Suppressor macrophage treated with lipopolysaccharide for 1 hour (primary cell): ENCODE results near the gene NXN.
"Not testable (repeated sequence)": the region's sequence is repeated elsewhere in the genome, so short reads cannot be mapped to it uniquely, and the experiment has no call there.

ENCODE experiments used
- DNase-seq, 3 donors: peaks; one replicate each; pipeline ENCODE4 v3.0.0-alpha.2; 2020 to 2022

Gene NXN

DNA sequence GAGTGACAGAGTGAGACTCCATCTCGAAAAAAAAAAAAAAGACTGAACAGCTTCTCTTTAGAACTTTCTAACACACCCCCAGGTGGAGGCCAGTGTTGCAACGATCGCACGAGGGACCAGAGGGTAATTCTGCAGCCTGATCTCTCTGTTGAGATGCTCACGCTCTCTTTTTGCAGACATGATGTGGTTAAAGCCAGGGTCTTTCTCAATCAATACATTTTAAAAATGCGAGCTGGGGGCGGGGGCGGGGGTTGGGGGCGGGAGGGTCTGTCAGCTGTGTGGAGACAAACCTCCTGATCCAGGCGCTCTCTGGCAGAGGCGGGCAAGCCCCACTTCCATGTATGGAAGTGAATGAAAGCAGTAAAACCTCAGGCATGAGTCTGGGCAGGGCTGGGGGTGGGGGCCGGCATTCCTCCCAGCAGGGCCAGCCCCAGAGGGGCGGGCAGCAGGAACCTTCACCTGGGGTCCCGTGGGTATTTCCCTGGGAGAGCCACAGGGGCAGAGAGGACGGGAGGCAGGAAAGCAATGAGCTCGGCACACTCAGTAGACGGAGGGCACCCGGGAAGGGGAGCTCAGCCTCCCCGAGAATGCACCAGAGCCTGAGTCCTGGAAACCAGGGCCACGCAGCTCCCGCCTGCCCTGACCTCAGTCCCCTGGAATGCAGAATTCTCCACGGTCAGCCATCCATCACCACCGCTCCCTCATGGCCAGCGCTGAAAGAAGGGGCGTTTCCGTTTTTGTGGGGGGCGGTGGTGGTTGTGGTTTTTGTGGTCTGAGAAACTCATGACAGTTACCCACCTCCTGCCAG is 28.0 kb downstream of the NXN start:
- DNase-seq = peak in 1 of 3 donors; percentile 8

DNA sequence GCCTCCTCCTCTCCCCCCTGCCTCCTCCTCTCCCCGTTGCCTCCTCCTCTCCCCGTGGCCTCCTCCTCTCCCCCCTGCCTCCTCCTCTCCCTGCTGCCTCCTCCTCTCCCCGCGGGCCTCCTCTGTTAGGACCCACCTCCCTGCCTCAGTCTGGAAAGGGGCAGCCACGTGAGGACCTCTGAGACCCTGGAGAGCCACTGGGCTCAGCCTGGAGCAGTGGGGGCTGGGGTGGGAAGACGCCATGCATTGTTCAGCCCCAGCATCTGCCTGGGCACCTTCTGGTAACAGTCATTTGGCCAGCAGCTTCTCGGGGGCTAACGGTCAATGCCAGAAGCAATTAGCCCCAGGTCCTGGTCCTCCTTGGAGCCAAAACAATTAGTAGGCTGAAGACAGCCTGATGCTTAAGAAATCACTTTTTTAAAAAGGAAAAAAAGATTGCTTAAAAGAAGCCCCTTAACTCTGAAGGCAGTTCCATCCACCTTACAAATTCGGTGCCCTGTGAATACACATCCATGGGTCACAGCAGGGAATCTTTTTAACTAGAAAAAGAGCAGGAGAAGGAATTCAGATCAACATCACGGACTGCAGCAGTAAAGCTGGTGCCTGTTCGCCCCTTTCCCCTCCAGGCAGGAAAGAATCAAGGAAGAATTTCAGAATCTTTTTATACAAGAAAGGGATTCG is 29.8 kb downstream of the NXN start:
- DNase-seq = no peak

DNA sequence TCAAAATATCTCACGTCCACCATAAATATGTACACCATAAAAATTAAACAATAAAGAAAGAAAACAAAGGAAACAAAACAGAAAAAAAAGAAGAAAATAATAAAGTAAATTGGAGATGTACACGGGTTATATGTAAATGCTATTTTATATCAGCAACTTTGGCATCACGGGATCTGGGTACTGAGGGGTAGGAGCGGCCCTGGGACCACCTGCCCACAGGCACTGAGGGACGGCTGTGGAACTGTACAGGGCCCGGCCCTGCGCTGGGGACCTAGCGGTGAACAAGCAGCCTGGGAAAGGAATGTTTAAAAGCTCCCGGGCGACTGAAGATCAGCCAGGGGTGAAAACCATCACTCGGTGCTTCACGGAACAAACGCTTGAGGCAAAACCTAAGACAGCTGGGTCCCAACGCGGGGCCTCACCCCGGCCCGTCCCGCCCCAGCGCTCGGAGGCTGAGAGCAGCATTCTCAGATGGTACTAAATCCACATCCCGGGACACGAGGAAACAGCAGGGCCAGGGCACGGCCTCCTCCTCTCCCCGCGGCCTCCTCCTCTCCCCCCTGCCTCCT is 31.2 kb downstream of the NXN start:
- no peak for DNase-seq

DNA sequence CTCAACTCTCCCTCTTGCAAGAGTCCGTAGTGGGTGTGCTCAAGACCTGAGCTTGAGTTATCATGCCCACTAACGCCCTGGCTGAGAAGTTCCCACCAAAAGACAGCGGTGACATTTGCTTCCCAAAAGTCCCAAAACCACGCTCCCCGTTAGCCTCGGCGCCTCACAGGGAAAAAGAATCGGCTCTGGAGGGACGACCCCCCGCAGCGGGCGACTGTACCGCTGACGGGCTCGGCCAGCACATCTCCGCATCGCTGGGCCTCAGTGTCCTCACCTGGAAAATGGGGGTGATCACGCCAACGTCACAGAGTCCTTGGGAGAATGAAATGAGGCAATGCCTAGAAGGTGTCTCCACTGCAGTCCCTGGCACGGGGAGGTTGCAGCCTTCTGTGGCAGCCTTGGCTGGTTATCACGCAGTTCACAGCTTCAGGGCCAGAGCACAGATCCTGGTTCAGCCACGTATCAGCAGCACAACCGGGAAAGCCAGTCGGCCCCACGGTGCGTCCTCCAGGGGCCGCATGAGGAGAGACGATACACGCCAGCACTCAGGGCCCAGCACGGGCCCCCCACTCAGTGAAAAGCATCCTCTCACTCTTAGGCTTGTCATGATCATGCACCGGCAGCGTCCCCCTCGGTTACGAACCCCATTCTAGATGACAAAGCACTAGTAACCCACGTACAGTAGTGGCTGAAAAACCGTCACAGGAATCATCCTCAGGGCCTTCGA is 32.9 kb downstream of the NXN start:
- no peak for DNase-seq

DNA sequence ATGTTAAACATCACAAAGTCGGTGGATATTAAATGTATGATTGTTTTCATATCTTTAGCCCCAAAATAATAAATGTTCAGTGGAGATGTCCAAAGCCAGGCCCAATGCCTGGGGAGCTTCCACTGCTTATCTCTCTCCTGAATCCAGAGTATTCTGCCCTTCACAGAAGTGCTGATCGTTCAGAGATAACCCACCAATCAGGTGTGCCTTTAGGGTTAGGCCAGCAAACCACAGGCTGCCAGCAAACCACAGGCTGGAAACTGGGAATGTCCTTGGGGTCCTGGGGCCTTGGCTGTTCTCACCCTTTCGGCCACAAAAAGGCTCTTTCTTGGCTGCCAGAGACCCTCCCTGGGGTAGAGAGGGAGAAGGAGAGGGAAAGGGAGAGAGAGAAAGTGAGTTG is 33.9 kb downstream of the NXN start:
- no peak for DNase-seq

DNA sequence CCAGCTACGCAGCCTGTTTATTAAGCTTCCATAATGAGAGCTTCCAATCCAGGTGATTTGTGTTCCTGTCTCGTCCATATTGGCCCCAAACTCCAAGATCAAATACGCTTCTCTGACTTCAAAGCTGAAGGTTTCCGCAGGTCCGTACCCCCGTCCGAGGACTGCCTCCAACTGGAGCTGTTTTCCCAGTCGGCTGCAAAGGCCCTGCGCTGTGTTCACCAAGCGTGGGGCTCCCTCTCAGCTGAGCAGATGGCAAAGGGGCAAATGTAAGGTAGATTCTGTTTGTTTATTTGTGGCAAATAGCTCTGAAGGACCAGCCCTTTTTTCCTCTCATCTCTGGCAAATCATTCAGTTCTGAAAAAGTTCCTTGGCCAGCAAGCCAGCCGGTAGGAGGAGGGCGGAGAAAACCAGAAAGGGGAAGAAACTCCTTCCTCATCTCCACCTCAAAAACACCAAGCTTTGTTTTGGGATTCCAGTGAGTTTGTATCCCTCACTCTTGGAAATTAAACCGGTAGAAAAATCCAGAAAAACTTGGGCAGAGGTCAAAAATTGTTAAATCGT is 35.2 kb downstream of the NXN start:
- DNase-seq = peak; percentile 27 to 37 (median 33)

DNA sequence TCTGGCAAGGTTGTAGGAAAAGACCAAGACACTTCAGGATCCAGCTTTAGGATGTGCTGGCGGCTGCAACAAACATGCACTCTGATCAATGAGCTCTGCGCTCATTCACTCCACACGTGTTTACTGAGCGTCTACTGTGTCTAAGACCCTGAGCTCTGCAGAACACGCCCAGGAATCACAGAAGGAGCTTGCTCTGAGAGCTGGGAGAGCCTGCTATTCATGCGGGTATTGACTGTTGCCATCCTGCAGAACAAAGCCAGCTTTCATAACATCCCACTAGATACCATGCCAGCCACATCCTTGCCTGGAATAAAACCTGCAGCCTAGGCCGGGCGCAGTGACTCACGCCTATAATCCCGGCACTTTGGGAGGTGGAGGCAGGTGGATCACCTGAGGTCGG is 44.1 kb downstream of the NXN start:
- no peak for DNase-seq

DNA sequence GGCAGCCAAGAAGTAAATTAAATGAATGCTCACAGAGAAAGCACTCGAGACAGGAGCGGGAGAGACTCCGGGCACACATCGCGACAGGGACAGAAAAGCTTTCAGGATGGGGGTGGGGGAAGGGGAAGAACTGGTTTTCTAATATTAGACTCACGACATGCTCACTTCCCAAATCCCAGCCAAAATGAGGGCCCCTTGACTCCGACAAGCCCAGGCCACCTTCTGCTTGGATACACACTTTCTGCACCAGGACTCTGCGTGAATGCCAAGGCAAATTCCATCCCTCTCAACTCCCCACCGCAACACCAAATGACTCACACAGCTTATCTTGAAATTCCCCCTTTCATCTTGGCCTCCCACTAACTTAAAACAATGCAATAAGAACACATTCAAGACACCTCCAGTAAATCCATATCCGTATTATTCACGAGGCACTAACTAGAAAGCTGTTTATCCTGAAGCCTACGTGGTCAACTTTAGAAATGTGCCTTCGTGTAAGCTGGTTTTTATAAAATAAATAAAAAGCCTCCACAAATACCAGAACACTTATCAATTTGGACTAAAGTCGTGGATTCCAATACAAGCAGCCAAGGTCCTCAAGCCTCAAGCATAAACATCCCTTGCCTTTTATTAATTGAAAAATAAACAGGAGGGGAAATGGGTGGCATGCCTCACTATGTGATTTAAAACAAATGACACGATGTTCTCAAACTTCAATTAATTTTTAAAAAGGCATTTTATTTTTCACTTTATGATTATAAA is 46.1 kb downstream of the NXN start:
- DNase-seq = peak in 1 of 3 donors; percentile 19

DNA sequence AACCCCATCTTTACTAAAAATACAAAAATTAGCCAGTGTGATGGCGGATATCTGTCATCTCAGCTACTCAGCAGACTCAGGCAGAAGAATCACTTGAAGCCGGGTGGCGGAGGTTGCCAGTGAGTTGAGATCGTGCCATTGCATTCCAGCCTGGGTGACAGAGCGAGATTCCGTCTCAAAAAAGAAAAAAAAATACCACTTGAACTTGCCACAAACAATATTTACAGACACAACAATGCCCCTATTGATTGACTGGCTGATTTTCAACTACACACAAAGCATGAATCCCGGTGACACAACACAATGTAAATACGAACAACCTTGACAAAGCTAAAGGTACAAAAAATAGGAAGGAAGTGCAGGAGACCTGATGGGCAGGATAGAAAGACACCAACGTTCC is 49.3 kb downstream of the NXN start:
- DNase-seq = no peak

DNA sequence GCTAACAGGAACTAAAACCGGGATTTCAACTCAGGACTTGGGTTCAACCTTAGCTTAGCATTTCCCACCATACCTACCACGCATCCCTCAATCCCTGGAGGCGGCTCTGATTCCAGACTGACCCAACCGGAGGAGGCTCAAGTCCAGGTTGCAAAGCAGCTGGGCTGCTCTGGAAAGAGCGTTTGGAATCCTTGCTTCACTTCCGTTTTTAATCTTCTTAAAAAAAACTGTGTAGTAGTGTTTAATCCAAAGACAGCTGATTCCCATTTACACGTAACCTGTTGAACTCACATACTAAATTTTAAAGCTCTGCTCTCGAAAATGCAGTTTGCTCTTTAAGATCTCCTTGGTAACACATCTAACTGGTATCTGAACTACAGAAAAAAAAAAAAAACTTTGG is 50.0 kb downstream of the NXN start:
- DNase-seq = no peak

DNA sequence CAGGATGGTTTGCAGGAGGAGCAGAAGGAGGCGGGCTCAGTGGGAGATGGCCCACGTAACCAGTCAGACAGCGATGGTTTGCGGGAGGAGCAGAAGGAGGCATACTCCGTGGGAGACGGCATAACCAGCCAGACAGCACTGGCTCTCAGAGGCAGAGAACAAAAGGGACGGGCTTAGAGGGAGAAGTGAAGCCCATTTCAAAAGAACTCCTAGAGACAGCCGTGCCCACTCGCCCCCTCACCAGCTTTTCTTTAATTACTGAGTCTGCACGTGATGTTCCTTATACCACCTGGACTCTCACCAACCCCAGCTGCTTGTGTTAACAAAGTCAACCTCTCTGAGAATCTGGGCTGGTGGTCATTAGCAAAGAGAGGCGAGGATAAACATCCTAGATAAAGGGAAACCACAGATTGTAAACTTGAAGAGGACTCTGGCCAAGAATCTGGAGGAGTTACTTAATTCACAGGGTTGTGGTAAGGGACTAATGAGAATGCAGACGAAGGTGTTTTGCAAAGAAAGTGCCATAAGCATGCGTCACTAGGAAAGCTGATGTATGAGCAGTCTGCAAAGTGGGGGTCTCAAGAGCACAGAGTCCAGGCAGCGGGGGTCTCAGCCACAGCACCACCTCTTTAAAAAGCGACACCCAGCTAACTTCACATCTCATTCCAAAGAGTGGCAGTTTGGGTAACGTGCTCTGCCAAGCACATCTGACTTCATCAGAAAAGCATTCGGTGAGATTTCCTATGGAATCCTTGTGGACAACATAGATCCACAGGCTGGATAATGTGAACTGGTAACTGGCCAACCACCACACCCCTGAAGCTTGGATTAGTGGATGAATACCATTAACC is 51.7 kb downstream of the NXN start:
- no peak for DNase-seq

DNA sequence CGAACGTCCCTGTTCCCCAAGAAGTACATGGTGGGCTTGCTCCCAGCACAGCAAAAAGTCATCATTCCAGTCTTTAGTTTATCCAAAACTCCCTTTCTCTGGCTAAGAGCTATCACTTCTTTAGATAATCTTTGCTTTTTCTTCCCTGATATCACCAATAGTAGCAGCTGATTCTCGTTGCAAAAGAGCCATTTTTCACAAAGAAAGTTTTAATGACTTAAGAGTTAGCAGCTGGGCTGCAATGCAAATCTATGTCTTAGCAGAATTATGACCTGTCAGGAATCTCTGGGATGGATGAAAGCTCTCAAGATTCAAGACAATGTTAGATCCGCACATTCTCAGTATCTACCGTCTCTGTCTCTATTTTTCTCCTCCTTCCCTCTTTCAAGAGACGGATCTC is 53.8 kb downstream of the NXN start:
- DNase-seq = no peak

DNA sequence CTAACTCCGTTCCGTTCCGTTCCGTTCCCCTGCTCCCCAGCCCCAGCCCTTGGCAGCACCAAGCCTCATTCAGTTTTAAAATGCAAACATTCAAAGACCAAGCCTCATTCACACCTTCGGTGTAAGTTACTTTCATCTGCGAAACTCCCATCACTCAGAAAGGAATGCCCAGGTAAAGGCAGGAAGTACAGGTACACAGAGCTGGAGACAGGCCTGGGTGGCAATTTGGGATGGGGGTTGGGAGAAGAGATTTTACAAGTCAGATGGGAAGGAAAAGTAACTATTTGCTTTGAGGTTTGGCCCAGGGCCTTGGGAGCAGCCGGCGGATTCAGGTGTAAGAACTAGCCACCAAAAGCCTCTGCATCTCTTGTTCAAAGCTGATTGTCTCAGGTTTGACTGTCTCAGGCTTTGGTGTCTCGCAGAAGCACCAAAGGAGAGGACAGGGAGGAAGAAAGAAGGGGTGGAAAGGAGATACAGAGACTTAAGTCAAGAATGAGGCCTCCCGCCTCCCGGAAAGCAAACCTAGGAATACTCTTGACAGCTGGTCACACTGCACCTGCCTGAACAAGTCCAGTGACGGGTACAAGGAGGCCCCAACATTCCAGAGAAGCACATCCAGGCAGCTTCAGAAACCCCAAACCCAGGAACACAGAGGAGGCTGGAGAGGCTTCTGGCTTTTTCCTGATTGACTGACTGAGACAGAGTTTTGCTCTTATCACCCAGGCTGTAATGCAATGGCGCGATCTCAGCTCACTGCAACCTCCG is 54.7 kb downstream of the NXN start:
- no peak for DNase-seq

DNA sequence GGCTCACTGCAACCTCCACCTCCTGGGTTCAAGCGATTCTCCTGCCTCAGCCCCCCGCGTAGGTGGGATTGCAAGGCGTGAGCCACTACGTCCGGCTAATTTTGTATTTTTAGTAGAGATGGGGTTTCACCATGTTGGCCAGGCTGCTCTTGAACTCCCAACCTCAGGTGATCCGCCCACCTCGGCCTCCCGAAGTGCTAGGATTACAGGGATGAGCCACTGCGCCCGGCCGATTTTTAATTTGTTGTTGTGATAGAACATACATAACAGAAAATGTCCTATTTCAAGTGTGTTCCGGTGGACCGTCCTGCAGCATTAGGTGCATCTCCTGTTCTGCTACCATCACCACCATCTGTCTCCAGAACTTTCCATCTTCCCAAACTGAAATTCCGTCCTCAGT is 55.3 kb downstream of the NXN start:
- not testable (repeated sequence) for DNase-seq

DNA sequence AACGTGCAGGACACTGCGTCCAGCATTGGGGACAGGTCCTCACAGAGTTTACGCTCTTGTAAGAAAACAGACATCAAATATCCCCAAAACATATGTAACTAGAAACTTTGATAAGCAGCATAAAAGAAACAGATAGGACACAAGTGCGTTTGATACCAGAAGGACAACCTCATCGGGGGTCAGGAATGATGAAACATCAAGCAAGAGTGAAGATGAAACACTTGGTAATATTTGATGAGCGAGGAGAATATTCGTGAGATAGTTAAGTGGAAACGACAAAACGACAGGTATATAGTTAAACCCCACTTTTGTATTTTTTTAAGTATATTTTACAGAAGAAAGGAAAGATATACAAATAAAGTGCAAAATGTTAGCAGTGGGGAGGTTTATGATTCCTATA is 55.9 kb downstream of the NXN start:
- no peak for DNase-seq

DNA sequence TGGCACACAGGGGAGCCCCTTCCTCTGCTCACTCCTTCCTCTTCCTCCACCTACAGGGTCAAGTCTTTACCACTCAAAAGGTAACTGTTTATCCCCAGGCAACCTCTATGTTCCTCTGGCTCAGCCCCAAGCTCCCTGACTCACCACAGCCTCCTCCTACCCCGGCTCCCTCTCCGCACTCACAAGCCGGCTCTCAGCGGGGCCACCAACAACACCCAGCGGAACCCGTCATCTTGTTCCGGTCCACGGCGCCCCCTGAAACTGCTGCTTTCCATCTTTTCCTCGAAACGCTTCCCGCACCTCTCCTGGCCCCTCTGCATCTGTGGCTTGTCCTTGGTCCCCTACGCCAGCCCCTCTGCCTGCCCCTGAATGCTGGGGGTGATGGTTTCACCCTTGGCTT is 58.4 kb downstream of the NXN start:
- no peak for DNase-seq

DNA sequence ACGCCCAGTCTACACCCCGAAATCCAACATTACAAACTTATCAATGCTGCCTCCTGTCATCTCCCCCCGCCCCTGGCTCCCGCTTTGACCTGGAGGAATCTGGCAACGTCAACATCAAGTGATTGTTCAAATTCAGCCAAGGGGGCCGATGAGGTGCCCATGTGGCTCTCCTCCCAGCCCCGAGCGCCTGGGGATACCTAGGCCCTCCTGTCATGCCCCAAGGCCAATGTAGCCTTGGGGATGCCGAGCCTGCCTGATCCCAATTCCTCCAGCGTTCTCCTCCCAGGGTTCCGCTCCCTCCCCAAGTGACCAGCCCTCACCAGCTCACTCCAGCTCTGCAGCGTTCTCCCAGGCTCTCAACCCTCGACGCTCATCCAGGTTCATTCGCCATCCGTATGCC is 59.4 kb downstream of the NXN start:
- no peak for DNase-seq

DNA sequence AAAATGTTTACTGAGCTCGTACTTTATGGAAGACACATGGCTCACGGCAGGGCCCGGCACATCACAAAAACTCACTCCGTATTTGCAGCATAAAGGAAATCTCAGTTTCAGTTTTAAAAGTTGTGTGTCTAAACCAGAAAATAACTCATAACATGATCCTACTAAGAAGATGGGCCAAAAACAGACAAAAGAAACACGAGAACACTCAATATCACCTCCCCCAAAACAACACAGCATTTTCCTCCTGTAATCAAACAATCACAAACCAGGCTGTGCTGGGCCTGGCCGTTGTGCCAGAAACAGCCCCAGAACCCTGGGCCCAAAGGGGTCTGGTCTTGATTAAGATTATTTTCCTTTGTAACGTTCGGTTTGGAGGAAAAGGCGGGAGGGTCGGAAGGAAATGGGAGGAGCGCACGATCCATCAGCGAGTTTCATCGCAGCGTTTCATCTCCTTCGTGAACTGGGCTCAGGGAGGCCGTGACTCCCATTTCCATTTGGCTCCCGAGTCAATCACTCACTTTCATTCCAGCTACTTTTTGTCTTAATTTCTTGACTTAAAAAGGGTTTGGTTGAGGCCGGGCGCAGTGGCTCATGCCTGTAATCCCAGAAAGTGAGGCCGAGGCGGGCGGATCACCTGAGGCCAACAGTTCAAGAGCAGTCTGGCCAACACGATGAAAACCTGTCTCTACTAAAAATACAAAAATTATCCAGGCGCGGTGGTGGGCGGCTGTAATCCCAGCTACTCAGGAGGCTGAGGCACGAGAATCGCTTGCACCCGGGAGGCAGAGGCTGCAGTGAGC is 61.4 kb downstream of the NXN start:
- no peak for DNase-seq

DNA sequence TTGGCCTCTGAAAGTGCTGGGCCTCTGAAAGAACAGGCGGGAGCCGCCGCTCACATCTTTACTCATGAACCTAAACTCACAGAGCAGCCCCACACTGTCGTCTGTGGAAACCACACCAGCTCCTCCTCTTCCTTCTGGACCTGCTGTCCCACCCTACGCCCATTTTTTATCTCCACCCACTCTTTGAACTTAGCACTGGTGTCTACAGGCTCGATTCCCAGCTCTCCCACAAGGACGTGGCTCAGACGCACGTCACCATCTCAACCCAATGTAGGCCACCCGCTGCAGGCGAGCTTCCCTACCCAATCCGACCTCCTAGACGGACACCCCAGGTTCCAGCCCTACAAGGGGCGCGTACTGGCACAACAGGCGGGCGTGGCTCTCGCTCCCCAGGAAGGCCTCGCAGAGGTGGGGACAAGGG is 62.2 kb downstream of the NXN start:
- DNase-seq = no peak

DNA sequence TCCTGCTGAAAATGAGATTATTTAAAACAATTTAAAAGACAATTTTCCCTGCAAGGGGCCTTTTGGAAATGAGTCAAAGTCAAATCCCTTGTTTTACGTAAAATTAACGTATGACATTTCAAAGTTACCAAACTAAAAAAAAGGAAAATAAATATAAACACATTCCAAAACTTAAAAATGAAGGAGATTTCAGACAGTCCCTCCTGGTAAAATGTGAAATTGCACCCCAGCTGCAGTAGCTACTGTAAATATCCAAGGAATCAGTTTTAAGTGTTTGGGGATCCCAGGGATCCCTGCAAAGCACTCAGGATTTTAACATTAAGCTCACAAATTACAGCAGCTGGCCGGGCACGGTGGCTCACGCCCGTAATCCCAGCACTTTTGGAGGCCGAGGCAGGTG is 63.3 kb downstream of the NXN start:
- no peak for DNase-seq
